GM12891 (cell line): ENCODE results near the gene STAC2.

Experiments
- POLR2A ChIP-seq: IDR thresholded peaks from 2 replicates; pipeline ENCODE4 v1.6.1; 2011; ENCODE audit warnings: low read depth, low read length, control low read depth
- TAF1 ChIP-seq: IDR thresholded peaks from 2 replicates; pipeline ENCODE4 v1.6.1; 2011; ENCODE audit warnings: low read depth, low read length, control low read depth

DNA sequence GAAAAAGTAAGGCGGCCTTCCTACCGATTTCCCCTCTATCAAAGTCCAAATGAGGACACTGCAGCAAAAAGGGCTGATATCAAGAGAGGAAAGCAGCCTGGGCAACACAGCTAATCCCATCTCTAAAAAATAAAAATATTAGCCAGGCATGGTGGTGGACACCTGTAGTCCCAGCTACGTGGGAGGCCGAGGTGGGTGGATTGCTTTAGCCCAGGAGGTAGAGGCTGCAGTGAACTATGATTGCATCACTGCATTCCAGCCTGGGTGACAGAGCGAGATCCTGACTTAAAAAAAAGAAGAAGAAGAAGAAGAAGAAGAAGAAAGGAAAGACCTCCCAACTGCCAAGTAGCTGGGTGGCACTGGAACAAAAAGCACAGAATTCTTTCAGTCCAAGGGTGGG, 42.7 kb downstream of the STAC2 start:
- TF ChIP-seq TAF1 (no peak), POLR2A (no peak)
